ENCODE data around the gene TMTC4.

The TMTC4 gene

GRCh38 chr13:100564444-100565223, 110.0 kb downstream of the TMTC4 start:
- Histone ChIP-seq H3K4me3 (ENCODE audit: low read depth in 1 of 2, low read length in 1 of 2) (no peak overlapping the region), H3K9me3 (no peaks in the 10 kb centered on the region), H3K27me3 (no peaks in the 10 kb centered on the region), H3K27ac (no peak overlapping the region), H3K4me1 (ENCODE audit: control insufficient read depth in 1 of 2, insufficient read depth in 1 of 2, low read depth in 1 of 2, low read length in 1 of 2) (no peaks in the 10 kb centered on the region), H3K36me3 (no peaks in the 10 kb centered on the region)
- TF ChIP-seq, protein P1, sequence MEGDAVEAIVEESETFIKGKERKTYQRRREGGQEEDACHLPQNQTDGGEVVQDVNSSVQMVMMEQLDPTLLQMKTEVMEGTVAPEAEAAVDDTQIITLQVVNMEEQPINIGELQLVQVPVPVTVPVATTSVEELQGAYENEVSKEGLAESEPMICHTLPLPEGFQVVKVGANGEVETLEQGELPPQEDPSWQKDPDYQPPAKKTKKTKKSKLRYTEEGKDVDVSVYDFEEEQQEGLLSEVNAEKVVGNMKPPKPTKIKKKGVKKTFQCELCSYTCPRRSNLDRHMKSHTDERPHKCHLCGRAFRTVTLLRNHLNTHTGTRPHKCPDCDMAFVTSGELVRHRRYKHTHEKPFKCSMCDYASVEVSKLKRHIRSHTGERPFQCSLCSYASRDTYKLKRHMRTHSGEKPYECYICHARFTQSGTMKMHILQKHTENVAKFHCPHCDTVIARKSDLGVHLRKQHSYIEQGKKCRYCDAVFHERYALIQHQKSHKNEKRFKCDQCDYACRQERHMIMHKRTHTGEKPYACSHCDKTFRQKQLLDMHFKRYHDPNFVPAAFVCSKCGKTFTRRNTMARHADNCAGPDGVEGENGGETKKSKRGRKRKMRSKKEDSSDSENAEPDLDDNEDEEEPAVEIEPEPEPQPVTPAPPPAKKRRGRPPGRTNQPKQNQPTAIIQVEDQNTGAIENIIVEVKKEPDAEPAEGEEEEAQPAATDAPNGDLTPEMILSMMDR (IDR thresholded peaks at IDR 0.05): no peak

- H3K4me1 ChIP-seq (ENCODE audit: control insufficient read depth in 1 of 2, insufficient read depth in 1 of 2, low read depth in 1 of 2, low read length in 1 of 2): no peaks in the 10 kb centered on the region
- no peaks in the 10 kb centered on the region for H3K36me3 ChIP-seq
- H3K9me3 ChIP-seq: no peaks in the 10 kb centered on the region
- H3K27me3 ChIP-seq: no peaks in the 10 kb centered on the region
- TF ChIP-seq, protein P1 (IDR thresholded peaks at IDR 0.05): no peak
- no peak overlapping the region for H3K4me3 ChIP-seq (ENCODE audit: low read depth in 1 of 2, low read length in 1 of 2)
- no peak overlapping the region for H3K27ac ChIP-seq
These were observed 110.8 kb downstream of the TMTC4 start for GRCh38 chr13:100563779-100564178.

DNA sequence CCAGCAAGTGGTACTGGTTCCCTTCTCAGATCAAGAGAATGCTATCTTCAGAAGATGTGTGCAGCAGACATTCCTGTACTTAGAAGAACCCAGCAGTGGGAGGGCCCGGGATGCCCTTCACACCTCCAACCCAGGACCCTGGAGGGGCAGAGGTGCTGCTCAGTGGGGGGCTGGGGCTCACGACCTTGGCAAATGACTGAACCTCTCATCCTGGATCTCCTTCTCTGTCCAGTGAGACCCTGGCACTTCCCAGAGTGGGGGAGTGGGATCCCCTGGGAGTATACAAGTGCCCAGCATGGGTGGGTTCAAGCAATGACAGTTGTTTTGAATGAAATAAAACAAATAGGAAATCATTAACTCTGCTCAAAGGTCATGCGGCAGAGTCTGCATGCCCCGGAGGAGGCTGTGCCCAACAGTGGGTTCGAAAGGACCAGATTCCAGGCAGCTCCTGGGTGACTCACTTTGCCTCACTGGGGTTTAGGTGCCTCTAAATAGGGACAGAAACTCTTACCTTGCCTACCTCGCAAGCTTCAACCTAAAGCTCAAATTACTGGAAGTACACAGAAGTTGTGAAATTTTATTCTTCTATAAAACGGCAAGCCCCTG, 112.9 kb downstream of the TMTC4 start:
- Histone ChIP-seq H3K27ac (no peak overlapping the region), H3K36me3 (no peaks in the 10 kb centered on the region), H3K9me3 (no peaks in the 10 kb centered on the region), H3K4me1 (ENCODE audit: control insufficient read depth in 1 of 2, insufficient read depth in 1 of 2, low read depth in 1 of 2, low read length in 1 of 2) (no peaks in the 10 kb centered on the region), H3K27me3 (no peaks in the 10 kb centered on the region), H3K4me3 (ENCODE audit: low read depth in 1 of 2, low read length in 1 of 2) (no peak overlapping the region)
- TF ChIP-seq, protein P1 (IDR thresholded peaks at IDR 0.05): no peak

- Histone ChIP-seq H3K4me3 (ENCODE audit: low read depth in 1 of 2, low read length in 1 of 2) (no peak overlapping the region), H3K27ac (no peak overlapping the region), H3K9me3 (no peaks in the 10 kb centered on the region), H3K36me3 (no peaks in the 10 kb centered on the region), H3K27me3 (no peaks in the 10 kb centered on the region), H3K4me1 (ENCODE audit: control insufficient read depth in 1 of 2, insufficient read depth in 1 of 2, low read depth in 1 of 2, low read length in 1 of 2) (no peaks in the 10 kb centered on the region)
- TF ChIP-seq, protein P1 (IDR thresholded peaks at IDR 0.05): no peak
These were observed 113.5 kb downstream of the TMTC4 start for GRCh38 chr13:100561158-100561499.

- no peaks in the 10 kb centered on the region for H3K27me3 ChIP-seq
- H3K4me3 ChIP-seq (ENCODE audit: low read depth in 1 of 2, low read length in 1 of 2): no peak overlapping the region
- H3K4me1 ChIP-seq (ENCODE audit: control insufficient read depth in 1 of 2, insufficient read depth in 1 of 2, low read depth in 1 of 2, low read length in 1 of 2): no peaks in the 10 kb centered on the region
- H3K36me3 ChIP-seq: no peaks in the 10 kb centered on the region
- TF ChIP-seq, protein P1 (IDR thresholded peaks at IDR 0.05): no peak
- no peak overlapping the region for H3K27ac ChIP-seq
- H3K9me3 ChIP-seq: no peaks in the 10 kb centered on the region
These were observed 114.0 kb downstream of the TMTC4 start for GRCh38 chr13:100560498-100561157.
